Kidney epithelial cell (primary cell): Measurements from ENCODE around the gene SPIRE2. TPM values are rescaled to one million over a fixed set of nuclear protein-coding genes. Genes with fewer than 3 reads are reported as not detected.

Experiments
- DNase-seq: peaks from one replicate; pipeline ENCODE4 v3.0.0-alpha.2; 2010; ENCODE audit warnings: low read depth
- H3K27me3 ChIP-seq: 2 replicates; pipeline ENCODE4 v1.6.0; 2011; ENCODE audit warnings: low read length; ENCODE audit not compliant: control insufficient read depth, insufficient read depth
- H3K36me3 ChIP-seq: 2 replicates; pipeline ENCODE4 v1.5.1; 2011; ENCODE audit warnings: low read length; ENCODE audit not compliant: control insufficient read depth, insufficient read depth
- H3K4me3 ChIP-seq: 2 replicates; pipeline ENCODE4 v1.5.1; 2011; ENCODE audit warnings: low read depth, mild to moderate bottlenecking, control low read depth, low read length
- total RNA-seq: library from RNA; depleted of rRNA; stranded (reverse); fragments of >200 nt; gene quantifications from 2 replicates; pipeline ENCODE4 v1.2.3, GENCODE V29; 2015
- TF ChIP-seq, protein P1 (sequence below): IDR thresholded peaks from 2 replicates; pipeline ENCODE4 v1.5.1; 2011; ENCODE audit warnings: mild to moderate bottlenecking, moderate library complexity, low read length, control low read depth, inconsistent platforms; ENCODE audit not compliant: insufficient read depth, poor library complexity, severe bottlenecking

The SPIRE2 gene
- total RNA-seq, 1 donor from 2014 or later = 1.4 TPM

DNA sequence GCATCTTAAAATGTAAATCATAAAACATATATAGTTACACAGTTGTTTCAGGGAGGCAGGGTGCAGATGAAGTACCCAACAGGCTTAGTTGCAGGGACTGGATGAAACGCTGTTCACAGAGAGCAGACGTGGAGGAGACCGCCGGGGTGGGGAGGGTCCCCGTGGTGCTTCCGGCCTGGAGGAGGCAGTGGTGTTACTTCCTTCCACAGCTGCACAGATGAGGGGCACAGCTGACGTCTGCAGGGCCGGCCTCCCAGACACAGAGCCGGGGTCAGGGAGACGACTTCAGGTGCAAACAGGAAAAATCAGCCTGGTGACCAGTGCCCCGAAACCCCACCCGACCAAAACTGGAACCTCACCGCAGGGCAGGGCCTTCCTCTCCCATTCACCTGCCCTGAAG lies 17.1 kb downstream of the SPIRE2 start:
- no peaks in the 10 kb centered on the region for H3K36me3 ChIP-seq
- TF ChIP-seq, protein P1, sequence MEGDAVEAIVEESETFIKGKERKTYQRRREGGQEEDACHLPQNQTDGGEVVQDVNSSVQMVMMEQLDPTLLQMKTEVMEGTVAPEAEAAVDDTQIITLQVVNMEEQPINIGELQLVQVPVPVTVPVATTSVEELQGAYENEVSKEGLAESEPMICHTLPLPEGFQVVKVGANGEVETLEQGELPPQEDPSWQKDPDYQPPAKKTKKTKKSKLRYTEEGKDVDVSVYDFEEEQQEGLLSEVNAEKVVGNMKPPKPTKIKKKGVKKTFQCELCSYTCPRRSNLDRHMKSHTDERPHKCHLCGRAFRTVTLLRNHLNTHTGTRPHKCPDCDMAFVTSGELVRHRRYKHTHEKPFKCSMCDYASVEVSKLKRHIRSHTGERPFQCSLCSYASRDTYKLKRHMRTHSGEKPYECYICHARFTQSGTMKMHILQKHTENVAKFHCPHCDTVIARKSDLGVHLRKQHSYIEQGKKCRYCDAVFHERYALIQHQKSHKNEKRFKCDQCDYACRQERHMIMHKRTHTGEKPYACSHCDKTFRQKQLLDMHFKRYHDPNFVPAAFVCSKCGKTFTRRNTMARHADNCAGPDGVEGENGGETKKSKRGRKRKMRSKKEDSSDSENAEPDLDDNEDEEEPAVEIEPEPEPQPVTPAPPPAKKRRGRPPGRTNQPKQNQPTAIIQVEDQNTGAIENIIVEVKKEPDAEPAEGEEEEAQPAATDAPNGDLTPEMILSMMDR = no peak
- H3K4me3 ChIP-seq = no peak overlapping the region
- no peak for DNase-seq
- H3K27me3 ChIP-seq = no peaks in the 10 kb centered on the region

DNA sequence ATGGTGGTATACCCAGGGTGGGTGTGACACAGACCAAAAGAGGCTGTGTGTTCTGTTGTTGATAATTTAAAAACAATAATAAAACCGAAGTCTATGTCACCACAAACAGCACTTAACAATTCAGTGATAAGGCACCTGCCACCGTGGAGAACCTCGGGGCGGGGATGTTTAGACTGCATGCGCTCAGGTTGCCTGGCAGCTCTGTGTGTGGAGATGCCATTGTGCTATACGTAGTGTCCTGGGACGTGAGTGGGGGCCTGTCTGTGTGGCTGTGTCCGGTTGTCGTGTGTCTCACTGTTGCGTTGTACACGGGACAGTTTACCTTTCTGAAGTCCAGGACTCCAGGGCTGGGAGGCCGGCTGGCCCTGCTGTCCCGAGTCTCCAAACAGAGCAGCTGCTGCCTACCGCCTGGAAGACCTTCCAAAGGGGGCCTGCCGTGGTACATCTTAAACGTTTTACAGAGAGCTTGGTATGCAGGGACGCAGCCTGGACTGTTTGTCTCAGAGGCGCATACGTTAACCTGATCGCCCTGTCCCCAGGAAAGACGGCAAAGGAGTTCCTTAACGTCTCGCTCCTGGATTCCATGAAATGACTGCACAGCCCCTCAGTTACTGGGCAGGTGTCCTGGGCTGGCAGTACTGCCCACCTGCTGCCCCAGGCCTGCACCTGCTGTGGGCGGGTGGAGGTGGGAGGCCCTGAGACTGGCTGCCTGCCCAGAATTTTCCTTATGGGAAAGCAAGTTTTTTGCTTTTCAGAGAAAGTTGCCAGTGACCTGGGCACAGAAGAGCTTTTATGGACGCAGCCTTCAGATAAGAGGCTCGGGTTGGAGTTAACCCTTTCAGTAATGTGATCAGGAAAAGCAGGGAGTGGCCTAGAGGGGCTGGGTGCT lies 19.0 kb downstream of the SPIRE2 start:
- DNase-seq = no peak
- Histone ChIP-seq H3K27me3 (no peaks in the 10 kb centered on the region), H3K36me3 (no peaks in the 10 kb centered on the region), H3K4me3 (no peak overlapping the region)
- TF ChIP-seq, protein P1 = no peak

DNA sequence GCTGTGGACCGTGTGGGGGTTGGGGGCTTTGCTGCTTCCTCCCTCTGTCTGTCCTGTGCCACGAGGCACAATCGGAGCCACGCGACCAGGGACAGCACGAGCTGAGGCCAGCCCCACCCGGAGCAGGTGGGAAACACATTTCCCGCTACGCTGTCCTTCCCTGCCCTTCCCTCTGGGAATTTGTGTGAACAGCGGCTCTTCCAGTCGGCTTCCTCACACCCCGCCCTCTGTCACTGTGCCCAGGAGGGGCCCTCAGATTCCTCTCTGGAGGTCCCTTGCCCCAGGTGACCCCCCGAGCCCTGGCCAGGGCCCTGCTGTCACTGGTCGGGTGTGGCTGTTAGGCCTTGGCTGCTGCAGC lies 19.6 kb downstream of the SPIRE2 start:
- Histone ChIP-seq H3K4me3 (no peak overlapping the region), H3K27me3 (no peaks in the 10 kb centered on the region), H3K36me3 (no peaks in the 10 kb centered on the region)
- TF ChIP-seq, protein P1 = no peak
- DNase-seq = no peak

DNA sequence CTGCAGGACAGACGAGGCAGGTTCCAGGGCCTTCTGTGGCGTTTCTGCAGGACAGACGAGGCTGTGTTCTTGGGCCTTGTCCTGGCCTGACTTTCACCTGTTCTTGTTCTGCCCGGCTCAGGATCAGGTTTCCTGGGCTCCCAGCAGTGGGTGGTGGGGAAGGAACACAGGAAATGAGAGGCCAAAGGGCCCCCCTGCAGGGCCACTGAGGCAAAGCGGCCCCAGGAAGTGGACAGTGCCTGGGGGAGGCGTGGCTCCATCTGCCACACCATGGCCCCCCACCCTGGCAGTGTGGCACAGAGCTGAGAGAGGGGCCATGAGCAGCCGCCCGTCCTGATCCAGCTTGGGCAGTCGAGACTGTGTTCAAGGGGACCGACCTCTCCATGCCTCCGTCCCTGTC lies 20.7 kb downstream of the SPIRE2 start:
- H3K36me3 ChIP-seq = no peaks in the 10 kb centered on the region
- TF ChIP-seq, protein P1 = no peak
- DNase-seq = no peak
- no peaks in the 10 kb centered on the region for H3K27me3 ChIP-seq
- no peak overlapping the region for H3K4me3 ChIP-seq

DNA sequence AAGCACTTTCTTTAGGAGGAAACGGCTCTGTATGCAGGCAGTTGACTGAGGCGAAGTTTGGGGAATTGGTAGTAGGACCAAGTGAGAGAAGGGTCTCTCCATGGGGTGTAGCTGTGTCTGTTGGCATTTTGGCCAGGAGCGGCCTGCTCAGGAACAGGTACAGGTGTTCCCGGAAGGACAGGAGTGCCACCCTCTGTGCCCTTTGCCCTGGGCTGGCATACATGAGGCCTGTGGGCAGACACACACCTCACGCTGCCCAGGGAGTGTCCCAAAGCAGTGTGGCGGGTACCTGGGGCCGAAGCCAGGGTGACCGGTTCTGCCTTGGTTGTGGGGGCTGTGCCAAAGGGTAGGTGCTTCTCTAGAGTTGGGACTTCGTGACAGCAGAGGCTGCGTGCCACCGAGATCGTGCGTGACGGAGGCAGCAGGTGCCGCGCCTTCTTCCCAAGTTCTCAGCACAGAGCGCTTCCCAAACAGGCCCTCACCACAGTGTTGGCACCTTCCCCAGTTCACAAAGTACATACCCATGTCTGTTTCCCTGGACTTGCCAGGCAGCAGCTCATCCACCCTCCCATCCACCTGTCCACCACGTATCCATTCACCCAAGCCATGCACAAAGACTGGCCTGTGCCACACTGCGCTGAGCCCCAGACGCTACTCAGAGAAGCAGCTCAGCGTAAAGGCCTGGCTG lies 25.2 kb downstream of the SPIRE2 start:
- Histone ChIP-seq H3K4me3 (no peak overlapping the region), H3K27me3 (no peaks in the 10 kb centered on the region), H3K36me3 (no peaks in the 10 kb centered on the region)
- no peak for DNase-seq
- TF ChIP-seq, protein P1 = no peak
